H9 (cell line): ENCODE results near the gene DAPL1. TPM values are rescaled to one million over a fixed set of nuclear protein-coding genes. Genes with fewer than 3 reads are reported as not detected.

Experiments used
- DNase-seq: peaks from one replicate; pipeline ENCODE4 v3.0.0-alpha.2; 2017
- H2AFZ ChIP-seq: one replicate; pipeline ENCODE4 v1.6.1; 2013; ENCODE audit warnings: mild to moderate bottlenecking, low read length, control low read depth, moderate library complexity
- H2AK5ac ChIP-seq: 2 replicates; pipeline ENCODE4 v1.6.1; 2013; ENCODE audit warnings: low read length, control low read depth, mixed read lengths; ENCODE audit not compliant: insufficient read length
- H2BK120ac ChIP-seq: one replicate; pipeline ENCODE4 v1.6.1; 2013; ENCODE audit warnings: low read depth, mild to moderate bottlenecking, low read length, control low read depth, inconsistent platforms; ENCODE audit not compliant: poor library complexity, severe bottlenecking
- H2BK12ac ChIP-seq: 2 replicates; pipeline ENCODE4 v1.6.1; 2013; ENCODE audit warnings: low read length, control low read depth, mixed read lengths, low read depth; ENCODE audit not compliant: insufficient read length
- H2BK15ac ChIP-seq: 2 replicates; pipeline ENCODE4 v1.6.1; 2013; ENCODE audit warnings: low read depth, low read length, control low read depth
- H2BK20ac ChIP-seq: one replicate; pipeline ENCODE4 v1.6.1; 2013; ENCODE audit warnings: low read depth, mild to moderate bottlenecking, low read length, control low read depth, inconsistent platforms; ENCODE audit not compliant: poor library complexity, severe bottlenecking
- H2BK5ac ChIP-seq: 2 replicates; pipeline ENCODE4 v1.6.1; 2013; ENCODE audit warnings: low read length, control low read depth, mixed read lengths; ENCODE audit not compliant: insufficient read length
- H3K14ac ChIP-seq: 2 replicates; pipeline ENCODE4 v1.6.1; 2013; ENCODE audit warnings: low read length, control low read depth; ENCODE audit not compliant: insufficient read depth
- H3K18ac ChIP-seq: 2 replicates; pipeline ENCODE4 v1.6.1; 2013; ENCODE audit warnings: low read depth, mild to moderate bottlenecking, mixed read lengths, low read length, control low read depth; ENCODE audit not compliant: insufficient read length
- H3K23ac ChIP-seq: 2 replicates; pipeline ENCODE4 v1.6.1; 2013; ENCODE audit warnings: low read length, control low read depth, mixed read lengths, low read depth; ENCODE audit not compliant: insufficient read length
- H3K23me2 ChIP-seq: 2 replicates; pipeline ENCODE4 v1.6.1; 2013; ENCODE audit warnings: low read depth, mild to moderate bottlenecking, mixed read lengths, low read length, control low read depth; ENCODE audit not compliant: insufficient read length, poor library complexity, severe bottlenecking
- H3K27ac ChIP-seq: 2 replicates; pipeline ENCODE4 v1.5.1; 2013; ENCODE audit warnings: low read length, control low read depth, mixed read lengths, low read depth; ENCODE audit not compliant: insufficient read length
- H3K27me3 ChIP-seq: 2 replicates; pipeline ENCODE4 v1.6.1; 2013; ENCODE audit warnings: low read length, control low read depth, inconsistent platforms; ENCODE audit not compliant: insufficient read depth
- H3K4ac ChIP-seq: 2 replicates; pipeline ENCODE4 v1.6.1; 2013; ENCODE audit warnings: low read depth, mild to moderate bottlenecking, control low read depth, inconsistent platforms, low read length, moderate library complexity
- H3K4me1 ChIP-seq: 2 replicates; pipeline ENCODE4 v1.6.1; 2013; ENCODE audit warnings: low read length, control low read depth, inconsistent platforms; ENCODE audit not compliant: insufficient read depth
- H3K4me2 ChIP-seq: 2 replicates; pipeline ENCODE4 v1.6.1; 2013; ENCODE audit warnings: low read length, control low read depth, mixed read lengths; ENCODE audit not compliant: insufficient read length, insufficient read depth
- H3K56ac ChIP-seq: 2 replicates; pipeline ENCODE4 v1.6.1; 2013; ENCODE audit warnings: low read depth, mild to moderate bottlenecking, mixed read lengths, low read length, control low read depth; ENCODE audit not compliant: insufficient read length
- H3K79me1 ChIP-seq: 2 replicates; pipeline ENCODE4 v1.6.1; 2013; ENCODE audit warnings: low read depth, mild to moderate bottlenecking, moderate library complexity, low read length, control low read depth, inconsistent platforms; ENCODE audit not compliant: insufficient read depth, poor library complexity, severe bottlenecking
- H3K79me2 ChIP-seq: 2 replicates; pipeline ENCODE4 v1.6.1; 2013; ENCODE audit warnings: low read length, control low read depth, inconsistent platforms; ENCODE audit not compliant: insufficient read depth
- H3K9ac ChIP-seq: 2 replicates; pipeline ENCODE4 v1.6.1; 2013; ENCODE audit warnings: low read length, control low read depth, mixed read lengths; ENCODE audit not compliant: insufficient read length; ENCODE audit errors: extremely low read depth
- H3K9me3 ChIP-seq: one replicate; pipeline ENCODE4 v1.6.1; 2013; ENCODE audit warnings: low read depth, low read length, inconsistent platforms; ENCODE audit not compliant: control insufficient read depth
- H3T11ph ChIP-seq: one replicate; pipeline ENCODE4 v1.6.1; 2013; ENCODE audit warnings: mild to moderate bottlenecking, low read length, control low read depth, inconsistent platforms
- H4K20me1 ChIP-seq: one replicate; pipeline ENCODE4 v1.6.1; 2013; ENCODE audit not compliant: control insufficient read depth, insufficient read length, insufficient read depth
- H4K5ac ChIP-seq: 2 replicates; pipeline ENCODE4 v1.6.1; 2013; ENCODE audit warnings: low read depth, mild to moderate bottlenecking, mixed read lengths, low read length, control low read depth; ENCODE audit not compliant: insufficient read length
- H4K8ac ChIP-seq: replicated peaks from 2 replicates; pipeline ENCODE4 v1.6.1; 2013; ENCODE audit warnings: low read length, control low read depth, mixed read lengths, low read depth; ENCODE audit not compliant: insufficient read length
- H4K91ac ChIP-seq: 2 replicates; pipeline ENCODE4 v1.6.1; 2013; ENCODE audit warnings: low read depth, mild to moderate bottlenecking, moderate library complexity, mixed read lengths, low read length, control low read depth; ENCODE audit not compliant: insufficient read length
- H3K27ac Mint-ChIP-seq, 3 experiments: 2 replicates in 2 of 3; 3 replicates in 1 of 3; pipeline ENCODE4 v1.8.0; 2020 to 2021; ENCODE audit warnings: mixed read lengths in 3 of 3, mild to moderate bottlenecking in 1 of 3, moderate library complexity in 1 of 3
- H3K27me3 Mint-ChIP-seq: 2 replicates; pipeline ENCODE4 v1.8.0; 2021; ENCODE audit warnings: low read depth, mild to moderate bottlenecking, moderate library complexity, mixed read lengths
- H3K36me3 Mint-ChIP-seq, 3 experiments: 2 replicates in 2 of 3; 3 replicates in 1 of 3; pipeline ENCODE4 v1.8.0; 2020 to 2021; ENCODE audit warnings: low read depth in 3 of 3, mixed read lengths in 3 of 3; ENCODE audit not compliant: insufficient read depth in 1 of 3
- H3K4me1 Mint-ChIP-seq, 2 experiments: 2 replicates each; pipeline ENCODE4 v1.8.0; 2020; ENCODE audit warnings: mixed read lengths in 2 of 2
- H3K4me3 Mint-ChIP-seq, 2 experiments: 2 replicates in 1 of 2; 3 replicates in 1 of 2; pipeline ENCODE4 v1.8.0; 2020 to 2021; ENCODE audit warnings: mild to moderate bottlenecking in 2 of 2, mixed read lengths in 2 of 2, moderate library complexity in 1 of 2
- H3K9me3 Mint-ChIP-seq, 2 experiments: 2 replicates in 1 of 2; 3 replicates in 1 of 2; pipeline ENCODE4 v1.8.0; 2020; ENCODE audit warnings: mild to moderate bottlenecking in 2 of 2, mixed read lengths in 2 of 2, moderate library complexity in 1 of 2
- WGBS: extraction: QIAGEN DNeasy Blood & Tissue Kit; methylation state at CpG from one replicate; pipeline ENCODE4 v1.1.7; 2013; ENCODE audit warnings: missing lambda C conversion rate, low lambda C conversion rate, mixed read lengths; ENCODE audit not compliant: insufficient read length; ENCODE audit errors: extremely low coverage; 5-methylcytosine and 5-hydroxymethylcytosine counted together
- total RNA-seq: library from RNA; stranded (reverse); gene quantifications from 2 replicates; pipeline ENCODE4 v1.2.1, GENCODE V29; 2021
- TF ChIP-seq, protein P1 (sequence below): fragments of 200-600 bp; sonication (generic); conservative IDR thresholded peaks from 3 replicates; pipeline ENCODE4 v1.8.0; 2021; ENCODE audit warnings: antibody characterized with exemption, mild to moderate bottlenecking

The DAPL1 gene
- total RNA-seq, 1 experiment from 2014 or later = not detected

- Histone ChIP-seq H3K14ac (no peak overlapping the region), H2BK12ac (no peak overlapping the region), H2BK15ac (no peak overlapping the region), H3K27me3 (no peaks in the 10 kb centered on the region), H3K4me2 (no peak overlapping the region), H4K91ac (no peak overlapping the region), H3T11ph (no peak overlapping the region), H3K23ac (no peak overlapping the region), H3K56ac (no peak overlapping the region), H2BK20ac (no peak overlapping the region), H2BK120ac (no peak overlapping the region), H3K79me2 (no peaks in the 10 kb centered on the region), H2AFZ (no peak overlapping the region), H4K20me1 (no peaks in the 10 kb centered on the region), H4K8ac (no peak overlapping the region), H3K18ac (no peak overlapping the region), H4K5ac (no peak overlapping the region), H2AK5ac (no peak overlapping the region), H3K4ac (no peak overlapping the region), H3K79me1 (no peaks in the 10 kb centered on the region), H3K4me1 (no peaks in the 10 kb centered on the region), H3K9ac (no peak overlapping the region), H3K27ac (no peak overlapping the region), H3K9me3 (no peaks in the 10 kb centered on the region), H3K23me2 (no peaks in the 10 kb centered on the region), H2BK5ac (no peak overlapping the region)
- no CpG with 5 or more reads among the region's 1 CpG for WGBS
- Mint-ChIP-seq H3K27me3 (peaks cover 2% of the 10 kb centered on the region), H3K4me3 (no peak overlapping the region), H3K9me3 (no peaks in the 10 kb centered on the region), H3K27ac (no peak overlapping the region), H3K36me3 (no peaks in the 10 kb centered on the region), H3K4me1 (peaks cover under 1% of the 10 kb centered on the region in 2 experiments; a peak in 3 of 4 replicates)
- DNase-seq = no peak
- TF ChIP-seq, protein P1, sequence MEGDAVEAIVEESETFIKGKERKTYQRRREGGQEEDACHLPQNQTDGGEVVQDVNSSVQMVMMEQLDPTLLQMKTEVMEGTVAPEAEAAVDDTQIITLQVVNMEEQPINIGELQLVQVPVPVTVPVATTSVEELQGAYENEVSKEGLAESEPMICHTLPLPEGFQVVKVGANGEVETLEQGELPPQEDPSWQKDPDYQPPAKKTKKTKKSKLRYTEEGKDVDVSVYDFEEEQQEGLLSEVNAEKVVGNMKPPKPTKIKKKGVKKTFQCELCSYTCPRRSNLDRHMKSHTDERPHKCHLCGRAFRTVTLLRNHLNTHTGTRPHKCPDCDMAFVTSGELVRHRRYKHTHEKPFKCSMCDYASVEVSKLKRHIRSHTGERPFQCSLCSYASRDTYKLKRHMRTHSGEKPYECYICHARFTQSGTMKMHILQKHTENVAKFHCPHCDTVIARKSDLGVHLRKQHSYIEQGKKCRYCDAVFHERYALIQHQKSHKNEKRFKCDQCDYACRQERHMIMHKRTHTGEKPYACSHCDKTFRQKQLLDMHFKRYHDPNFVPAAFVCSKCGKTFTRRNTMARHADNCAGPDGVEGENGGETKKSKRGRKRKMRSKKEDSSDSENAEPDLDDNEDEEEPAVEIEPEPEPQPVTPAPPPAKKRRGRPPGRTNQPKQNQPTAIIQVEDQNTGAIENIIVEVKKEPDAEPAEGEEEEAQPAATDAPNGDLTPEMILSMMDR = no peak
Measured at GRCh38 chr2:158805936-158806335, 10.8 kb downstream of the DAPL1 start.
